Lower lobe of right lung (tissue), 2 donors: ENCODE data around the gene CST8. TPM values are rescaled to one million over a fixed set of nuclear protein-coding genes. Genes with fewer than 3 reads are reported as not detected.

Source experiments
- ATAC-seq, 2 donors: fragments of 200-7000 bp; cut with Tn5 transposase; one replicate each; pipeline ENCODE4 v1.9.1; 2020 to 2022; ENCODE audit warnings: mild to moderate bottlenecking in 2 of 2, moderate library complexity in 2 of 2
- DNase-seq: peaks from one replicate; pipeline ENCODE4 v3.0.0-alpha.2; 2020
- H3K27ac ChIP-seq: fragments of 200-600 bp; one replicate; pipeline ENCODE4 v1.8.0; 2022
- H3K27me3 ChIP-seq: fragments of 200-600 bp; one replicate; pipeline ENCODE4 v1.8.0; 2022; ENCODE audit warnings: low read depth
- H3K36me3 ChIP-seq: fragments of 200-600 bp; one replicate; pipeline ENCODE4 v1.8.0; 2022; ENCODE audit warnings: mild to moderate bottlenecking
- H3K4me1 ChIP-seq: fragments of 200-600 bp; one replicate; pipeline ENCODE4 v1.8.0; 2022
- H3K4me3 ChIP-seq: fragments of 200-600 bp; one replicate; pipeline ENCODE4 v1.8.0; 2022; ENCODE audit warnings: mild to moderate bottlenecking
- H3K9me3 ChIP-seq: fragments of 200-600 bp; one replicate; pipeline ENCODE4 v1.8.0; 2022
- intact Hi-C: fragments of 100-400 bp; cut with DNase I; formaldehyde crosslinking; loops from one replicate; pipeline ENCODE4 v1.11.0; 2022
- total RNA-seq: library from RNA; stranded (reverse); fragmentation: NEBNext Ultra II Directional; extraction: Animal tissue kit (Norgen Biotek cat#: 25700); gene quantifications from one replicate; pipeline ENCODE4 v1.2.1, GENCODE V29; 2021
- TF ChIP-seq, protein P1 (sequence below): fragments of 200-600 bp; IDR thresholded peaks from one replicate; pipeline ENCODE4 v1.8.0; 2022; ENCODE audit warnings: antibody characterized with exemption, mild to moderate bottlenecking
- donor health status: DM: no; HTN: yes; CAD: no; lungs with severe emphysema.

CST8 gene
- total RNA-seq, 1 donor from 2014 or later, result not detected

DNA sequence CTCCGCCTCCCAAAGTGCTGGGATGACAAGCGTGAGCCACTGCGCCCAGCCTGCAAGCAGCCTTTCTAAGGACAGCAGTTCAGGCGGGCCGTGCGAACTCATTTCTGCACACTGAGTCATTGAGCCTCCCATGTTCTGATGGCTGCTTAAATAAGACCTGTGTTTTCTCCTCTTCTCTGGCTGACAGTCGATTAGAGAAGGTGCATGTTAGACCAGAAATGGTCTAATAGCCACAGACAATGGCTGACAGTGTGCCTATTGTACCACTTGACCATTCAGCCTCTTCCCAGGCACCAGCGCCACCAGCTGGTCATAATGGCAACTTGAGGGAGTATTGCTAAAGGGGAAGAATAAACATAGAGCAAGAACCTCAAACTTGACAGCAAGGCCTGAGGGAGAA lies 44.4 kb upstream of the CST8 start:
- H3K4me1 ChIP-seq, result no peaks in the 10 kb centered on the region
- TF ChIP-seq, protein P1, sequence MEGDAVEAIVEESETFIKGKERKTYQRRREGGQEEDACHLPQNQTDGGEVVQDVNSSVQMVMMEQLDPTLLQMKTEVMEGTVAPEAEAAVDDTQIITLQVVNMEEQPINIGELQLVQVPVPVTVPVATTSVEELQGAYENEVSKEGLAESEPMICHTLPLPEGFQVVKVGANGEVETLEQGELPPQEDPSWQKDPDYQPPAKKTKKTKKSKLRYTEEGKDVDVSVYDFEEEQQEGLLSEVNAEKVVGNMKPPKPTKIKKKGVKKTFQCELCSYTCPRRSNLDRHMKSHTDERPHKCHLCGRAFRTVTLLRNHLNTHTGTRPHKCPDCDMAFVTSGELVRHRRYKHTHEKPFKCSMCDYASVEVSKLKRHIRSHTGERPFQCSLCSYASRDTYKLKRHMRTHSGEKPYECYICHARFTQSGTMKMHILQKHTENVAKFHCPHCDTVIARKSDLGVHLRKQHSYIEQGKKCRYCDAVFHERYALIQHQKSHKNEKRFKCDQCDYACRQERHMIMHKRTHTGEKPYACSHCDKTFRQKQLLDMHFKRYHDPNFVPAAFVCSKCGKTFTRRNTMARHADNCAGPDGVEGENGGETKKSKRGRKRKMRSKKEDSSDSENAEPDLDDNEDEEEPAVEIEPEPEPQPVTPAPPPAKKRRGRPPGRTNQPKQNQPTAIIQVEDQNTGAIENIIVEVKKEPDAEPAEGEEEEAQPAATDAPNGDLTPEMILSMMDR, result peak; percentile 48
- H3K36me3 ChIP-seq, result no peaks in the 10 kb centered on the region
- H3K27ac ChIP-seq, result no peak overlapping the region
- intact Hi-C loops, result no loop called here
- H3K27me3 ChIP-seq, result no peaks in the 10 kb centered on the region
- H3K9me3 ChIP-seq, result no peaks in the 10 kb centered on the region
- ATAC-seq (peak in 1 of 2 donors; percentile 61), DNase-seq (no peak)
- no peak overlapping the region for H3K4me3 ChIP-seq

DNA sequence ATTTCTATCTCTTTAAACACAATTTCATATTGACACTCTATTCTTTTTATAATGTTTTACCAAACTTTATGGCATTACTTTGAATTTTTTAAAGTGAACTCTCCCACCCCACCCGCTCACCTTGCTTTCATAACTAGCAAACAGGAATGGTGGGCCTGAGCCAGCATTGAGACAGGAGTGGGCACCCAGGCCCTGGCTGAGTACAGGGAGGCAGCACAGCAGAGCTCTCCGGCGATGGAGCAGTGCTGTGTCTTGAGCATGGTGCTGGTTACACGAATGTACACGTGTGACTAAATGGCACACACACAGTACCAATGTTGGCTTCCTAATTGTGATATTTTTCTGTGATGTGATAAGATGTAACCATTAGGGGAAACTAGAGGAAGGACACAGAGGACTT lies 42.8 kb upstream of the CST8 start:
- no peak for ATAC-seq
- Histone ChIP-seq H3K4me1 (no peaks in the 10 kb centered on the region), H3K36me3 (no peaks in the 10 kb centered on the region), H3K27me3 (no peaks in the 10 kb centered on the region), H3K27ac (no peak overlapping the region), H3K9me3 (no peaks in the 10 kb centered on the region), H3K4me3 (no peak overlapping the region)
- TF ChIP-seq, protein P1, result no peak
- DNase-seq, result no peak
- intact Hi-C loops, result no loop called here

DNA sequence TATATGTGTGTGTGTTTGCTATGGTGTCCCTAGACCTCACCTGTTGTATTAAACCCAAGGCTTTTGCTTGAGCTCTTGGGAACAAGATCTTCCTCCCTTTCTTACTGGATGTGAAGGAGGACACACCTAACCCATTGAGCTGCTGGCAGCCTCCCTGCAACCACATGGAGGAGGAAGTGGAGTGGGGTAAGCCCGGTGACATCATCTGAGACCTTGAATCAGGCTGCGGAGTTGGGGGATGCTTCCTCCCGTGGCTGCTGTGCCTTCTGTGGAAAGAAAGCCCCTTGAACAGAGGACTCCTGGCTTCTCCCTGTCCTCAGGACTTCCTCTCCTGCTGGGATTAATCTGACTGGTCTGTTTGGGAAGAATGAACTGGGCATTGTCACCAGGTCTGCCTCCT lies 41.5 kb upstream of the CST8 start:
- Histone ChIP-seq H3K4me3 (no peak overlapping the region), H3K9me3 (no peaks in the 10 kb centered on the region), H3K27ac (no peak overlapping the region), H3K36me3 (no peaks in the 10 kb centered on the region), H3K4me1 (no peaks in the 10 kb centered on the region), H3K27me3 (peaks cover 6% of the 10 kb centered on the region)
- DNase-seq, result no peak
- peak in 1 of 2 donors; percentile 34 for ATAC-seq
- TF ChIP-seq, protein P1, result no peak
- intact Hi-C loops, result no loop called here

DNA sequence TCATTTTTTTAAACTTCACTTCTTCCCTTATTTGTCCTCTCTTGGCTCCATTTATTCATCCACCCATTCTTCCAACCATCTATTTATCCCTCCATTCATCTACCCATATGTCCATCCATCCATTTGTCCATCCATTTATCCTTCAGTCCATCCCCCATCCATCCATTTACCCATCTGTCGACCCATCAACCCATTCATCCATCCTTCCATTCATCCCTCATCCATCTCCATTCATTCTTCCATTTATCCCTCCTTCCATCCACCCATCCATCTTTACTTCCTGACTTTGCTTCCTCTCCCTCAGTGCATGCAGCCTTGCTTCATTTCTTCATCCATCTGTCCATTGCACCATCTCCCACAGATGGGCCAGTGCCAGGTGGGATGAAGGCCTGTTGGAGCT lies 40.0 kb upstream of the CST8 start:
- ATAC-seq (no peak), DNase-seq (no peak)
- Histone ChIP-seq H3K4me3 (no peak overlapping the region), H3K27me3 (peaks cover 6% of the 10 kb centered on the region), H3K36me3 (no peaks in the 10 kb centered on the region), H3K4me1 (no peaks in the 10 kb centered on the region), H3K9me3 (no peaks in the 10 kb centered on the region), H3K27ac (no peak overlapping the region)
- TF ChIP-seq, protein P1, result no peak
- intact Hi-C loops, result no loop called here

DNA sequence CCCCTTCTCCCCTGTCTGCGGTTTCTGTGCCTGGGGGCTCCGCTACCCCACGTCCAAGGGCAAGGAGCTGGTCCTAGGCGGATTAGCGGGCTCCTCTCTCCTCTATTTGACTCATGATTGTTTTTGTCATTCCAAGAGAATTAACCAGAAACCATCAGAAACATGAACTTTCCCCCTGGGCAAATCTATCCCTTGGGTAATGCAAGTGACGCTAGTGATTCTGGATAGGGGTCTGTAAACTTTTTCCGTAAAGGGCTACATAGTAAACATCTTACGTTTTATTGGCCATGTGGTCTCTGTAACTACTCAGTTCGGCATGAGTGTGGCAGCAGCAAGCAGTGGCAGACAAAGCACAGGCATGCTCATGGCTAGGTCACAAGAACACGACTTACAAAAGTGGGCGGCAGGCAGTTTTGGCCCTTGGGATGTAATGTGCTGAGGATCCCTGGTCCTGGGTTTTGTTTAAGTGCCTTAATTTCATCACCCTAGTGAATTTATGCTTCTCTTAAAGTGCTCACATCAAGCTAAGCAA lies 38.9 kb upstream of the CST8 start:
- no peak overlapping the region for H3K27ac ChIP-seq
- no peak overlapping the region for H3K4me3 ChIP-seq
- H3K36me3 ChIP-seq, result no peaks in the 10 kb centered on the region
- intact Hi-C loops, result no loop called here
- no peaks in the 10 kb centered on the region for H3K4me1 ChIP-seq
- peaks cover 6% of the 10 kb centered on the region for H3K27me3 ChIP-seq
- H3K9me3 ChIP-seq, result no peaks in the 10 kb centered on the region
- TF ChIP-seq, protein P1, result no peak
- DNase-seq (no peak), ATAC-seq (no peak)

DNA sequence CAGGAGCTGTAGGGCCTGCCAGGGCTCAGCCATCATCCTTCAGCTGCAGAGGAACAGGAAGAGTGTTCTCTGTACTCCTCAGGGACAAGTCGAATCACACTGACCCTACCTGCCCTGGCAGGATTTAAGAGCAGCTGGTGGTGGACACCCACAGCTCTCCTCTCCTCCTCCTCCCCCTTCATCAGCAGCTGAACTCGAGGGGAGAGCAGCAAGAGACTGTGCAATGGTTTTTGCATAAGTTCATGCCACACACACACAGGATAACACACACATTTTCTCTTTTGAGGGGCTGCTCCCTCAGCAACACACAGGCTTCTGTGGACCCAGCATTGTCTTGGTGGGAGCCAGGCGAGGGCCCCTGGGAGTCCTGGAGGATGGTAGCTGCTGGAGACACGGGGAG lies 38.1 kb upstream of the CST8 start, which contains the start of gene CST11:
TSS of gene CST11 (minus strand) at position 101 of the 400 bp plus-strand sequence. CDS start at position 36, 65 bp downstream.
- Histone ChIP-seq H3K36me3 (no peaks in the 10 kb centered on the region), H3K4me1 (no peaks in the 10 kb centered on the region), H3K27me3 (peaks cover 6% of the 10 kb centered on the region), H3K9me3 (no peaks in the 10 kb centered on the region), H3K4me3 (no peak within 1 kb of the TSS), H3K27ac (no peak within 1 kb of the TSS)
- DNase-seq, result no peak
- TF ChIP-seq, protein P1, result no peak
- ATAC-seq, result no peak
- intact Hi-C loops, result no loop called here
